ENCODE results near the gene LRGUK.
A peak's percentile ranks its signal among the peaks of the same experiment; 100 is the strongest.
"Not testable (repeated sequence)": the region's sequence is repeated elsewhere in the genome, so short reads cannot be mapped to it uniquely, and the experiment has no call there.

LRGUK gene

GRCh38 chr7:134126966-134127848, at the start of gene LRGUK:
TSS of gene LRGUK (plus strand) at chr7:134127340. CDS start at chr7:134127368, 28 bp downstream.
- DNase-seq, result peak; percentile 62

GRCh38 chr7:134077560-134077959, 49.6 kb upstream of the LRGUK start:
- not testable (repeated sequence) for DNase-seq

GRCh38 chr7:134078991-134079390, 48.1 kb upstream of the LRGUK start:
- DNase-seq, result no peak

GRCh38 chr7:134081695-134082094, 45.4 kb upstream of the LRGUK start:
- no peak for DNase-seq

GRCh38 chr7:134083766-134084487, 43.2 kb upstream of the LRGUK start:
- no peak for DNase-seq

GRCh38 chr7:134084488-134085144, 42.5 kb upstream of the LRGUK start:
- DNase-seq, result no peak

- no peak for DNase-seq
Observed at GRCh38 chr7:134085311-134085710, 41.8 kb upstream of the LRGUK start.

GRCh38 chr7:134086998-134087735, 40.0 kb upstream of the LRGUK start:
- DNase-seq, result no peak

GRCh38 chr7:134088199-134088598, 38.9 kb upstream of the LRGUK start:
- no peak for DNase-seq

GRCh38 chr7:134089446-134089845, 37.7 kb upstream of the LRGUK start:
- DNase-seq, result no peak

- DNase-seq, result no peak
Observed at GRCh38 chr7:134098072-134098471, 29.1 kb upstream of the LRGUK start.

- DNase-seq, result no peak
Observed at GRCh38 chr7:134101716-134102115, 25.4 kb upstream of the LRGUK start.

- DNase-seq, result no peak
Observed at GRCh38 chr7:134104166-134104565, 23.0 kb upstream of the LRGUK start.

GRCh38 chr7:134105841-134106240, 21.3 kb upstream of the LRGUK start:
- DNase-seq, result no peak

GRCh38 chr7:134108802-134109201, 18.3 kb upstream of the LRGUK start:
- DNase-seq, result no peak

GRCh38 chr7:134113655-134114054, 13.5 kb upstream of the LRGUK start:
- DNase-seq, result no peak

- DNase-seq, result no peak
Observed at GRCh38 chr7:134114992-134115391, 12.1 kb upstream of the LRGUK start.

GRCh38 chr7:134120405-134120804, 6.7 kb upstream of the LRGUK start:
- no peak for DNase-seq

- no peak for DNase-seq
Observed at GRCh38 chr7:134121632-134122139, 5.5 kb upstream of the LRGUK start.

GRCh38 chr7:134122980-134123379, 4.2 kb upstream of the LRGUK start:
- DNase-seq, result no peak

- no peak for DNase-seq
Observed at GRCh38 chr7:134126146-134126545, 994 bp upstream of the LRGUK start.

- DNase-seq, result no peak
Observed at GRCh38 chr7:134126596-134126965, 559 bp upstream of the LRGUK start.

- DNase-seq, result no peak
Observed at GRCh38 chr7:134128829-134129228, 1.7 kb downstream of the LRGUK start.
